ENCODE data around the gene ANKRD11.

ANKRD11 gene

DNA sequence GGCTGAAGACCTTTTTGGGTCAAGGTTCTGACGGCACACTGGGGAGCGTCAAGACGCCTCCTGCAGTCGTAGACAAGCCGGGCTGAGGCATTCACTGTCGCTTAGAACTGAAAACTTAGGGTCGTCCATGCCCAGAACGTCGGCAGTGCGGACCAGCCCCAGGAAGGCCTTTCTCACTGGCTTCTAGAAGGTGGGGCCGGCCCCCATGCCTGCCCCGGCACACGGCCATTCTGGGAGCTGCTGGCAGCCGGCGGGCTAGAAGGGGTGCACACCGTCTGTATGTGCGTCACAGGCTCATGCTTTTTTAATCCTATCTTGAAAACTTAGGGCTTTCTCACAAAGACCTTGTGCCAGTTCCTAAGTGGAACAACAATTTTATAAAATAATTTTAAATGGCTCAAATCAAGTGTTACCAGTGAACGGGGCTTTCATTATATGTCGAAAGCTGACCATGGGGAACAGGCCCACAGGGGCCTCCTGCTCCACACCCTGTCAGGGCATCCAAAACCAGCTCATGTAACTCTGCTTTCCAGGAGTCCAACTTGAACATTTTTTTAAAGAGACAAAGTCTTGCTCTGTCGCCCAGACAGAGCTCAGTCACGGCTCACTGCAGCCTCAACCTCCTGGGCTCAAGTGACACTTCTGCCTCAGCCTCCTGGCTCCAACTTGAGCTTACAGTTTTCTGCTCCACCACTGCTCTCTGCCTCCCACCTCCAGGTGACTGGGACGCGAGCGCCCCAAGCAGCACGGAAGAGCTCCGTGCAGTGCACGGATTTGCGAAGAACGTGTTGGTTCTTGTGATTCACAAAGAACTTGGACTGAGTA, 111.2 kb downstream of the ANKRD11 start:
- no peak for DNase-seq

DNA sequence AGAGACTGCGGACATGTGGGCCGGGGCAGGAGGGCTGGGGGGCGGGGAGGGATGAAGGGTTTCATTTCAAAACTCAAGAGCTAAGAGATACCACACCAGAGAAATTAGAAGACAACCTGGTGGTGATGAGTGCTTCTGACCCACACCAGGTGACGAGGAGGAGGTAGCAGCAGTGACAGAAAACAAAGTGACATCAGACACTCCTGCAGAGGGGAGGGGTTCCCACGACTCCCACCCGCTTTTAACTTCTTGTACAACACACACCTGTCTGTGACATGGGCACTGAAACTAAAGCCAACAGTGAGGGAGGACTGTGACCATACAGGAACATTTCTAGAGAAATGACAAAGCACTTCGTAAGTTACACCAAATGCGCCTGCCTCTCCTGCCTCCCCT, 112.9 kb downstream of the ANKRD11 start:
- DNase-seq: no peak

DNA sequence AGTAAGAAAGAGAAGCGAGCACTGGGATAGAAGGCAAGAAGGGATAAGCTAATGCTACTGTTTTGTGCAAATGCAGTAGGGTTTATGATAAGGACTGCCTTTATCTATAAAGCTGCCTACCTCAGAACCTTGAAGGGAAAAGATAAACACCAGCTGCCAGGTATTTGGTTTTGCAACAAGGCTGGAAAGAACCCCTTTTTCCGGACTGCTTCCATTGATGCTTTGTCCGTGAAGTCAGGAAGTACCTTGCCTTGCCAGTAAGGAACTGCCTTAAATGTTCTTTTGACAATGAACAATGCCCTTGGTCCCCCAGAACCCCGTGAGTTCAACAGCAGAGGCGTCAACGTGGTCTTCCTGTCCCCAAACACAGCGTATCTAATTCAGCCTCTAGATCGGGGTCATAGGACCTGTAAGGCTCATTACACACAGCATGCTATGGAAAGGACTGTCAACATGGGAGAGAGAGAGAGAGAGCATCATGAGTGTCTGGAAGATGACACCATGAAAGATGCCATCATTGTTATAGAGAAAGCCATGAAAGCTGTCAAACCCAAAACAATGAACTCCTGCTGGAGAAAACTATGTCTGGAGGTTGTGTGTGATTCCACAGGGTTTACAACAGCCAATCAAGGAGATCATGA, 113.4 kb downstream of the ANKRD11 start:
- no peak for DNase-seq

DNA sequence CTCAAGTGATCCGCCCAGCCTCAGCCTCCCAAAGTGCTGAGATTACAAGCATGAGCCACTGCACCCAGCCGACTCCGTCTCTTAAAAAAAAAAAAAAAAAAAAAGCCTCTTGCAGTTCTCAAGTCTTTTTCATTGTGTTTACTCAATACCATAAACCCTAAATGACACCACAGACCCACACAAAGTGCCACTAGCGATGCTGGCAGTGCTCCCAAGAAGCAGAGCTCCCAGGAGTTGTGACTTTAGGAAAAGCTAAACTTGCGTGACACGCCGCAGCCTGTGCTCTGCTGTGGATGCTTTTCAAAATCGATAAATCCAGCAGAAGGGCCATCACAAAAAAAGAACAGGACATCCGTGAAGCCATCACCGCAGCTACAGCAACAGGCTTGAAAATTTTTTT, 114.7 kb downstream of the ANKRD11 start:
- no peak for DNase-seq

DNA sequence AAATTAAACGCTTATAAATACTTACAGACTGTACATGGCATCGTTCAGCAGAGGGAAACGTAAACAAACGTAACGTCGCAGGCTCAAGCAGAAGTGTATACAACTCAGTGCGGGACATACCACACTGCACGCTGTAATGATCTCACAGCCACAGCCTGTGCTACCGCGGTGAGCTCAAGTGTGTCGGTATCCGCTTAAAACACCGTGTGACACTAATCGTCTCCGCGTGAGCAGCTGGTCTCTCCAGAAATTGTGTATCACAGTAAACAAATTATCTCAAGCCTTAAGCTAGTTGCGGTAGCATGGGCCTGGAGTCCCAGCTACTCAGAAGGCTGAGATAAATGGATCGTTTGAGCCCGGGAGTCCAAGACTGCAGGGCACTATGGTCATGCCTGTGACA, 115.3 kb downstream of the ANKRD11 start:
- peak; percentile 24 for DNase-seq

DNA sequence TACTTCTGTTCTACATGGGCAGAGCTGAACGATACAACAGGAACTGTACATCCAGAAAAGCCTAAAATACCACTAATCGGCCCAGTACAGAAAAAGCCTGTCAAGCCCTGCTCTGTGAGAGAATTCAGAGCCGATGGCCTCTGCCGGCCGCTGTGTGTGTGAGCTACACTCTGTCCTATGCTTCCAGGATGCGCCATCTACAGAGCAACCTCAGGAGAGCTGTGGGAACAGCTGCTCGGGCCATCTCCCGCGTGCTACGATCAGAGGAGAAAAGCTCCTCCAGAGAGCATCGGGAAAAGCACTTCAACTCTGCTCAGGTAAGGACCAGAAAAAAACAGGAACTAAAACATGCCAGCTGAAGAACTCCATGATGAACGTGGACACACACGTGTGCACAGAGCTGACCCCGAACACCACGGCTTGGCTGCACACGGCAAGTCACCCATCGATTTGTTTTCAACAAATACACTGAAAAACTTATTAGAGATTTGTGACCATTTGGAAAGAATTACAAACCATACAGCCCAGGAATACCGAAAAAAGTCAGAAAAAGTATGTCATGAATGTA, 115.9 kb downstream of the ANKRD11 start:
- DNase-seq: peak; percentile 46

DNA sequence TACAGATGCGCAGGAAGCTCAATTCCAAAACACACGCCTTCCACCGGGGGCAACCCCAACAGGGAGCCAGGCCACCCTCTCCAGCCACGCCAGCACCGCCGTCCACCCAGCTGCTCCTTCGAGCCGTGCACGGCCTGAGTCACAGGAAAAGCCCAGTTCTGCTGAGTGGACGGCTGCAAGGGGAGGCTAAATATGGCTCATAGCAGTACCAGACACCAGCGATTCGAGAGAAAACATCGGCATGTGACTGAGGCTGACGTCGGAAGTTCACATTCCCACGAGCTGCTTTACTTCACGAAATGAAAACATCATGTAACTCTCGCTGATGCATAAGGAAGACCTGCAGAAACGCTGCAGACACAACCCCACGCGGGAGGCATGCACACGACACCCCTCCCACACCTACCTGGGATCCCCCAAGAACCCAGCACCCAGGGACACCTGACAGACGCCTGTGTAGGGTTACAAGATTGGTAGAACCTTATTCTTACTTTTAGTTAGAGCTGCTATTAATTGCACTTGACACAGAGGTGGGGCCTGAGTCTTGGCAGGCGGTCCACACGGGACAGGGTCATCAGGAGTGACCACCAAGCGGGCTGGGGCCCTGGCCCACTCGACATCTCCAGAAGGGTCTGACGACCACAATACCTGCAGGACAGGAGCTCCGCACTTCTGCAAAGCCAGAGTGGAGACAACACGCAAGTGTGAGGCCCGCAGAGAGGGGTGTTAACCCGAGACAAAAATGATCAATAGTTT, 116.8 kb downstream of the ANKRD11 start:
- no peak for DNase-seq

DNA sequence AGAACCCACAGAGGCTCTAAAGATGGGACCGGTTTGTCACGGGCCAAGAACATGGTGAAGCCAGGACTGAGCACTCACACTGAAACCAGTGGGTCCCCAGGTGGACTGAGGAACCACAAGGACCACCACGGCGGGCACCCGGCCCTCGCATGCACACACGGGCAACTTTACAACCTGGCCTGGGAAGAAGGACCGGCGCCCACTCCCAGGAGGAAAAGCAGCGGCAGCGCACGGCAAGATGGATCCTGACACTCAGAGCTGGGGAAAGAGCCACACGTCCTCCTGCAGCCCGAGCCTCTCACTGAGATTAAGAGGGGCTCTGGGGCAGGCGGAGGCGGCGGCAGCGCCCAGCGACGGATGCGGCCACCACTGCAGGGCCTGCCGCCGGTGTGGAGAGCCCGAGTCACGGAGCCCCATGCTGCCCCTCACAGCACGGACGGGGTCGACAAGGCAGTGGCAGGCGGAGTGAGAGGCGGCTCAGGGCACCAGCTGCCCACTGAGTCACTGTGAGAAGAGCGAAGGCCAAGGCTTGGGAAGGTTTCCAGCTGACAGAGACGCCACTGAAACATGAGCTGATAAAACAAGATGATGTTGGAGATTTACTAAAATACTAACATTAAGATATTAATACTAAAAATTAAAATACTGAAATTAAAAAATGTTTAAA, 118.3 kb downstream of the ANKRD11 start:
- no peak for DNase-seq

DNA sequence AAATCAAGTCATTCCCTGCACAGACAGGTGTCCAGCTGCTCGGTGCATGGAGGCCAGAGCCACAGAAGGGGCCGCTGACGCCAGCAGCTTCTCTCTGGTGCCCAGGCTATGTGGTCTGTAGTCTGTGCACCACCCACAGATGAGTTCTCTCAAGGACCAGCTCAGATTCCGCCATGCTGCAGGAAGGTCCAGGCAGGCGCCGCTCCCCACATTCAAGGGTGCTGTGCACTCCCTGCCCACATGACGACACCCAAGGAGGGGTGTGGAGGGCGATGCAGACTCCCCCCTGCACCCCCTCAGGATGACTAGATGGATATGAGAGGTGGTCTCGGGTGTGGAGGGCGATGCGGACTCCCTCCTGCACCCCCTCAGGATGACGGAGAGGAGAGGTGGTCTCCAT, 119.0 kb downstream of the ANKRD11 start:
- DNase-seq: no peak

DNA sequence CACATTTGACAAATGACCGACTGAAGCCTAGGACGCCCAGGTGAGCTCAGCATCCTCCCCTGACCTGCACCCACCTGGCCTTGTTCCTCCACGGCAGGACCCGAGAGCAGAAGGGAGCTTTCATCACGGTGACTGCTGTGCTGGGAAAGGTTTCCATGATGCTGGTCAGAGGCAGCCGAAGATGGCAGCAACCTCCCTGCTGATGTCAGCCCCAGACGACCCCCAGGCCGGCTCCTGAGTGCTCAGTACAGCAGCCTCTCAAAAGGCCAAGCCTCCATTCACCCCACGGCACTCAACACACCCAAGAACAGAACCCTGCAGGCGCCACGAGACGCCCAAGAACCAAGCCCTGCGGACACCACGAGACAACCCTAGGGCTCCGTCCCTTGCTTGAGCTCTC, 119.8 kb downstream of the ANKRD11 start:
- DNase-seq: no peak

DNA sequence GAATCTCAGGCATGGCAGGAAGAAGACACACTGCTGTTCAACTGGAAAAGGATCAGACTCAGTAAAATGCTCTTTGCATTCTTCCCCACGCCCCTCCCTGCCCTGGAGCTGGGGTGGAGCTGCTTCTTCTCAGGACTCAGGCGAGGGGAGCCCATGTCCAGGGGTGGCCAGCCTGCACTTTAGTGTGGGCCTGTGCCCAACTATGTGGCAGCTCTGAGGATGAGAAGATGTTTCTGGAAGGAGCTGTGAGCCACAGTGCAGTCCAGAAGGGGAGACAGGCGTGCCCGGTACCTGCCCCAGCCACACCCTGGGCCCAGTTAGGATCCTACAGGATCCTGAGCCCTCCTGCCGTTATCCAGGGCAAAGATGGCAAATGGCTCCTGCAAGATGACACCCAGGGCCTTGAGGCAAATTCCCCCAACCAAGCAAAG, 120.3 kb downstream of the ANKRD11 start:
- no peak for DNase-seq

DNA sequence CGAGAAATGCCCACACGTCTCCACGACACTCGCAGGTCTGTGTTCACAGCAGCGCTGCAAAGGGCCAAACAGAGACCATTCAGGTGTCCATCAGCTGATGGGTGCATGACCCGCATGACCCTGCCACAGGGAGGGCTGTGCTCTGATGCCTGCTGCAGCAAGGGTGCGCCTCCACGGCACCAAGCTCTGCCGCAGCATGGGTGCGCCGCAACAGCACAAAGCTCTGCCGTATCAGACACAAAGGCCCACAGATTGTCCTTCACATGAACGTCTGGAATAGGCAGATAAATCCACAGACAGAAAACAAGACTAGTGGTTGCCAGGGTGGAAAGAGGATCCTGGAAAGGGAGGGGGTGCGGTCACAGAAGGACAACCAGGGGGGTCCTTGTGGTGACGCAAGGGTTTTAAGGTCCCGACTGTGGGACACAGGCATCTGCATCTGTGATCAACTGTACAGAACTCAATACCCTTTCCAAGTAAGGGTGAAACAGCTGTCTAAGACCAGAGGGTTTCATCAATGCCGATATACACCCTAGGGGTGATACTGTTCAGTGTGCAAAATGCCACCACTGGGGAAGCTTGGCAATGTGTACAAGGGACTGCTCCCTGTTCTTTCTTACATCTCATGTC, 121.0 kb downstream of the ANKRD11 start:
- DNase-seq: no peak

DNA sequence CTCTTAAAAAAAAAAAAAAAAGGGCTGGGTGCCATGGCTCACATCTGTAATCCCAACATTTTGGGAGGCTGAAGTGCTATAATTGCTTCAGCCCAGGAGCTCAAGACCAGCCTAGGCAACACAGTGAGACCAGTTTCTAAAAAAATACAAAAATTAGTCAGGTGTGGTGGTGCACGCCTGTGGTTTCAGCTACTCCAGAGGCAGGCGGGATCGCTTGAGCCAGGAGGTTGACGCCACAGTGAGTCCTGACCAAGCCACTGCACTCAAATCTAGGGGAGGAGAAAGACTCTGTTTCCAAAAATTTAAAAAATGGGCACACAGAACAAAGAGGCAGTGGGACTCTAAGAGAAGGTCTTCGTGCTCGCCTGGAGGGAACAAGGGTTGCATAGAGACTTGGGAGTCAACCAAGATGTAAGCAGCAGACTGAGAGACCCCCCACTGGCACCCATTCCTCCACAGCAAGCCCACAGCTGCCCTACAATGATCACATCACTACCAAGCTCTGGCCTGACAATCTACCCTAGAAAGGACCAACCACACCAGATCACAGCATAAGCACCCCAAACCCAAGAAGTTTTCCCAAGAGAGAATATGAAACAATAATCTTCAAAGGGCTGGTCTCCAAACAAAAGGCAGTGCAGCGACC, 121.6 kb downstream of the ANKRD11 start:
- DNase-seq: no peak

DNA sequence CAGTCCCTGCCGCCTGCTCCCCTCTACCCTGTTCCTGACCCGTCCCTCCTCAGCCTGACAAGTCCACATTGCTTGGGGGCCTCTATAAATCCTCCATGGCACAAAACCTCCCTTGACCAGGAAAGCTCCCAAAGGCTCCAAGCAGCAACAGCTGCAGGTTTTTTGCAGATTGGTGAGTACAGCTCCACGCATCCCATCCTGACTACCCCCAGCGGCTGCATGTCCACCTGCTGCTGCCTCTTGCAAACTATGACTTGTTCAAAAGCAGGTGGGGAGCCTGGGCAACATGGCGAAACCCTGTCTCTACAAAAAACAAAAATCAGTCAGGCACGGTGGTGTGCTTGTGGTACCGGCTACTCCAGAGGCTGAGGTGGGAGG, 122.8 kb downstream of the ANKRD11 start:
- no peak for DNase-seq

DNA sequence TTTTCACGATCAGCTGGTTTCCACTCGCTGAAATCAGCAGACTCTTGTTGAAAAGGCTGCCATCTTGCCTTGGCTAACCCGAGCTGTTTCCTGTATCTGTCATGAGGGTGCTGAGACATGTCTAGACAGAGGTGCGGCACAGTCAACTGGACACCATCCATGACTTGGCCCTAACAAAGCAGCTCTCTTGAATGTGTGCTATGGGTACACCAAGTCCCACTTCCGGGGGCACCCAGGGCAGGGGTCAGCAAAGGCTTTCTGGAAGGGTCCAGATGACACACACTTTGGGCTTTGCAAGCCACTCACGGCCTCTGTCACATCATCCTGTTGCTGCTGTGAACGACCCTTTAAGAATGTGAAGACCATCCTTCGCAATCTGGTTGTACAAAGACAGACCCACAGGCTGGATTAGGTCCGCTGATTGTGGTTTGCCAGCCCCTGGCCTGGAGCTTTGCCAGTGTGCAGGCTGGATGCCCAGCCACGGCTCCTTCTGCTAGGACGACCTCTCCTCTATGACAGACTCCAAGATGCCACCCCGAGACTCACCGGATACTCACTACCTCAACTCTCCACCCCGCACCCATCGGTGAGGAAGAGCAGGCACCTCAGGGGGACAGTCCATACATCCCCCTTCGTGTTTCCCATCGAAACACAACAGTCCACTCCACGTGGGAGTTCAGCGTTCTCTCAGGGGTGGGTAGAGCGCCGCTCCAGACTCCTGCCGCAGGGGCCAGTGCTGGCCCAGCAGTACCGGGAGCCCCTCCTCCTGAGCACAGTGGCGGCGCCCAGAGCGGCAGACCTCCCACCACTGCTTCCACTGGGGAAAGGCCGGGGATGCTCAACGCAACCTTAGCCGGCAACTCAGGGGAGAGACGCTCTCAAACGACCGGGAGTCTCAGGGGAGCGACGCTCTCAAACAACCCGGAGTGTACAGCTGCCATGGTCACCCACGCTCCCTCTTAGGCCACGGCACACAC, 123.5 kb downstream of the ANKRD11 start:
- DNase-seq: no peak

DNA sequence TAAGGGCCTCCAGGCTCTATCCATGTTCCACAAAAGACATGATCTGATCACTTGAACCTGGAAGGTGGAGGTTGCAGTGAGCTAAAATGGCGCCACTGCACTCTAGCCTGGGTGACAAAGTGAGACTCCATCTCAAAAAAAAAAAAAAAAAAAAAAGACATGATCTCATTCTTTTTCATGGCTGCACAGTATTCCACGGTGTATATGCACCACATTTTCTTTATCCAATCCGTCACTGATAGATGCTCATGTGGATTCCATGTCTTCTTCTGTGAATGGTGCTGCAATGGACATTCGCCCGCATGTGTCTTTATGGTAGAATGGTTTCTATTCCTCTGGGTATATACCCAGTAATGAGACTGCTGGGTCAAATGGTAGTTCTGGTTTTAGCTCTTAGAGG, 124.4 kb downstream of the ANKRD11 start:
- DNase-seq: no peak

DNA sequence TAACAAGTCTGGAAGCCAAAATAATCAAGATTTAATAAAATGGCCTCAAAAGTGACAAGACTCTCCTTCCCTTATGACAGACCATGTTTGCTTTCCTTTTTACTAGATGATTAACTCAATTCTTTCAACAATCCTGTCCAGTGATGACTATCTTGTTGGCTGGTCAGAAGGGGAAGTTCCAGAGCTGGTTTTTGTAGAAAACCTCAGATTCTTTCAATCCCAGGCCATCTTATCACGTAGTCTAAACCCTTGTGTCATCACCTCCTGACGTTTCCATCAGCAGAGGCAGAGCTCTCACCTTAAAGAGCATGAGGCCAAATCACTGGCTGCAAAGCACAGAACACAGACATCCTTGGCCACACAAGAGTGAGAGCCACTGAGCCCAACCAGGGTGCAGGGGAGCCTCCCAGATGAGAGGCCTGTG, 125.3 kb downstream of the ANKRD11 start:
- DNase-seq: no peak

DNA sequence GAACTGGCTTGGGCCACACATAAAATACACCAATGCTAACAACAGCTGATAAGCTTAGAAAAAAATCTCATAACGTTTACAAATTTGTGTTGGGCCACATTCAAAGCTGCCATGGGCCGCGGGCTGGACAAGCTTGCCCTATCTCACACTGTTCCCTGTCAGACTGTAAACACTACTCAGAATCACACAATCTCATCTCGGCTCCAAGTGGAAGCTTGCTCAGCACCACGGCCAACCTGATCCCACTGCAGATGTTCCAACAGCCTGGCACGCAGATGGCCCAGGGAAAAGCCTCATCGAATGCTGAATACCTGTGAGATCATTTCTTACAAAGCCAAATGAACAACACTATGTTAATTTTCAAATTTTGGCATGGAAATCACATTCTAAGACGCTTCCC, 125.8 kb downstream of the ANKRD11 start:
- peak; percentile 86 for DNase-seq

DNA sequence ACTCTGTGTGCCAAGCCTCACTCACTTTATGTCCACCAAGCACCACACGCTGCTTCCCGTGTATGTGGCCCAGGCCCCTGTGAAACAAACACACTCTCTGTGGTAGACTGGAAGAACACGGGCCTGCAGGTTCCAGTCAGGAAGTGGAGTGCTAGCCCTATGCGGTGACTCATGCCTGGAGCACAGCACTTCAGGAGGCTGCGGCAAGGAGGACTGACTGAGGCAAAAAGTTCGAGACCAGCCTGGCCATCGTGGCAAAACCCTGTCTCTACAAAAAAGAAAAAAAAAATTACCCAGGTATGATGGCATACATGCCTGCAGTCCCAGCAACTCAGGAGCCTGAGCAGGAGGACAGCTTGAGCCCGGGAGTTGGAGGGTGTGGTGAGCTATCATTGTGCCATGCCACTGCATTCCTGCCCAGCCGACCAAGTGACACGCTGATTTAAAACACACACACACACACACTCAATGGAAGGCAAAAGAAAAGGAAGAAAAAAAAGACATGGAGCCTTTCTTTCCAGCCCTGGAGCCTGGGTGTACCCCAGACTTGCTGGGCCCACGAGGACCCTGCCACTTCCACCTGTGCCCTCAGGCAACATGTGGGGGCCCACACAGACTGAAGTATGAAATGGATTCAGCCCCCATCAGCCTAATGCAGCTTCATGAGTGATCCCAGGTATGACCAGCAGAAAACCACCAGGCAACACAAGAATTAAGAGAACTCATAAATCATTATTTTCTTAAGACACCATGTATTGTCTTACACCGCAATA, 126.6 kb downstream of the ANKRD11 start:
- DNase-seq: no peak
